Suprapubic skin (tissue), 4 donors: ENCODE data around the gene GOSR2. TPM values are rescaled to one million over a fixed set of nuclear protein-coding genes. Genes with fewer than 3 reads are reported as not detected.

Experiments
- DNase-seq, 2 donors: peaks; one replicate each; pipeline ENCODE4 v3.0.0-alpha.2; 2019; ENCODE audit warnings: low spot score in 2 of 2
- H3K27ac ChIP-seq: fragments of 200-600 bp; sonication (generic); one replicate; pipeline ENCODE4 v1.5.1; 2019
- H3K27me3 ChIP-seq: fragments of 200-600 bp; sonication (generic); one replicate; pipeline ENCODE4 v1.5.1; 2019
- H3K36me3 ChIP-seq: fragments of 200-600 bp; sonication (generic); one replicate; pipeline ENCODE4 v1.5.1; 2019
- H3K4me1 ChIP-seq: fragments of 200-600 bp; sonication (generic); one replicate; pipeline ENCODE4 v1.5.1; 2019
- H3K4me3 ChIP-seq: fragments of 200-600 bp; sonication (generic); one replicate; pipeline ENCODE4 v1.5.1; 2019; ENCODE audit warnings: mild to moderate bottlenecking
- H3K9me3 ChIP-seq: fragments of 200-600 bp; sonication (generic); one replicate; pipeline ENCODE4 v1.5.1; 2019
- CTCF ChIP-seq, 2 donors: fragments of 200-600 bp in 1 of 2; fragments of 450-650 bp in 1 of 2; sonication (generic) in 1 of 2; IDR thresholded peaks; one replicate each; pipeline ENCODE4 v1.5.1; 2016 to 2019; ENCODE audit warnings: antibody characterized with exemption in 2 of 2, mild to moderate bottlenecking in 1 of 2, moderate library complexity in 1 of 2
- EP300 ChIP-seq: sonication (generic); formaldehyde crosslinking; IDR thresholded peaks from one replicate; pipeline ENCODE4 v1.6.1; 2017; ENCODE audit warnings: antibody characterized with exemption
- POLR2A ChIP-seq, 2 donors: fragments of 450-650 bp; IDR thresholded peaks; one replicate each; pipeline ENCODE4 v1.6.1; 2017; ENCODE audit warnings: antibody characterized with exemption in 2 of 2, mild to moderate bottlenecking in 2 of 2, moderate library complexity in 2 of 2
- POLR2AphosphoS5 ChIP-seq, 3 donors: sonication (generic); formaldehyde crosslinking; IDR thresholded peaks; one replicate each; pipeline ENCODE4 v1.6.1; 2017; ENCODE audit warnings: antibody characterized with exemption in 3 of 3
- WGBS: methylation state at CpG from one replicate; pipeline ENCODE4 v1.1.5; 2018; 5-methylcytosine and 5-hydroxymethylcytosine counted together
- total RNA-seq, 4 donors: library from RNA; depleted of rRNA; stranded (reverse); fragments of >200 nt; gene quantifications; one replicate each; pipeline ENCODE4 v1.1.0, GENCODE V29; 2016

The GOSR2 gene
- total RNA-seq, 4 donors from 2014 or later, result 28.1 to 72.6 (median 41.1) TPM

GRCh38 chr17:46882666-46883065 lies 40.3 kb upstream of the GOSR2 start:
- no peak overlapping the region for H3K27ac ChIP-seq
- no peaks in the 10 kb centered on the region for H3K9me3 ChIP-seq
- H3K27me3 ChIP-seq, result peaks cover 12% of the 10 kb centered on the region
- no peaks in the 10 kb centered on the region for H3K36me3 ChIP-seq
- no peaks in the 10 kb centered on the region for H3K4me1 ChIP-seq
- 94% methylated on average over 8 of the region's 8 CpGs for WGBS
- no peak for DNase-seq
- H3K4me3 ChIP-seq, result no peak overlapping the region
- no peak for TF ChIP-seq POLR2A (IDR thresholded peaks at IDR 0.05)
- no peak for TF ChIP-seq CTCF (IDR thresholded peaks at IDR 0.05)
- no peak for TF ChIP-seq POLR2AphosphoS5 (IDR thresholded peaks at IDR 0.05)
- TF ChIP-seq EP300, result no peak

- no peak for DNase-seq
- Histone ChIP-seq H3K27me3 (peaks cover 16% of the 10 kb centered on the region), H3K9me3 (no peaks in the 10 kb centered on the region), H3K4me3 (no peak overlapping the region), H3K36me3 (no peaks in the 10 kb centered on the region), H3K27ac (no peak overlapping the region), H3K4me1 (no peaks in the 10 kb centered on the region)
- 31% methylated on average over 17 of the region's 19 CpGs for WGBS
- TF ChIP-seq POLR2A (IDR thresholded peaks at IDR 0.05) (no peak), POLR2AphosphoS5 (IDR thresholded peaks at IDR 0.05) (no peak), CTCF (IDR thresholded peaks at IDR 0.05) (no peak), EP300 (no peak)
Observed at GRCh38 chr17:46883871-46884520, 39.0 kb upstream of the GOSR2 start.

- DNase-seq, result no peak
- H3K4me3 ChIP-seq, result no peak overlapping the region
- H3K36me3 ChIP-seq, result no peaks in the 10 kb centered on the region
- no peak for TF ChIP-seq POLR2A (IDR thresholded peaks at IDR 0.05)
- TF ChIP-seq EP300, result no peak
- no peak for TF ChIP-seq CTCF (IDR thresholded peaks at IDR 0.05)
- TF ChIP-seq POLR2AphosphoS5 (IDR thresholded peaks at IDR 0.05), result no peak
- no peak overlapping the region for H3K27ac ChIP-seq
- 79% methylated on average over 7 of the region's 7 CpGs for WGBS
- H3K4me1 ChIP-seq, result no peaks in the 10 kb centered on the region
- H3K9me3 ChIP-seq, result no peaks in the 10 kb centered on the region
- H3K27me3 ChIP-seq, result peaks cover 19% of the 10 kb centered on the region
Observed at GRCh38 chr17:46884552-46884951, 38.4 kb upstream of the GOSR2 start.

GRCh38 chr17:46885415-46886309 lies 37.3 kb upstream of the GOSR2 start:
- WGBS, result 75% methylated on average over 10 of the region's 10 CpGs
- H3K9me3 ChIP-seq, result no peaks in the 10 kb centered on the region

More at GRCh38 chr17:46885415-46886309, 37.3 kb upstream of the GOSR2 start:
- Histone ChIP-seq H3K27me3 (peaks cover 26% of the 10 kb centered on the region), H3K4me1 (no peaks in the 10 kb centered on the region), H3K4me3 (no peak overlapping the region), H3K27ac (no peak overlapping the region), H3K36me3 (no peaks in the 10 kb centered on the region)
- DNase-seq, result no peak
- TF ChIP-seq POLR2AphosphoS5 (IDR thresholded peaks at IDR 0.05) (no peak), EP300 (no peak), POLR2A (IDR thresholded peaks at IDR 0.05) (no peak), CTCF (IDR thresholded peaks at IDR 0.05) (no peak)
